Measurements from ENCODE around the gene HIP1R.

Gene HIP1R

DNA sequence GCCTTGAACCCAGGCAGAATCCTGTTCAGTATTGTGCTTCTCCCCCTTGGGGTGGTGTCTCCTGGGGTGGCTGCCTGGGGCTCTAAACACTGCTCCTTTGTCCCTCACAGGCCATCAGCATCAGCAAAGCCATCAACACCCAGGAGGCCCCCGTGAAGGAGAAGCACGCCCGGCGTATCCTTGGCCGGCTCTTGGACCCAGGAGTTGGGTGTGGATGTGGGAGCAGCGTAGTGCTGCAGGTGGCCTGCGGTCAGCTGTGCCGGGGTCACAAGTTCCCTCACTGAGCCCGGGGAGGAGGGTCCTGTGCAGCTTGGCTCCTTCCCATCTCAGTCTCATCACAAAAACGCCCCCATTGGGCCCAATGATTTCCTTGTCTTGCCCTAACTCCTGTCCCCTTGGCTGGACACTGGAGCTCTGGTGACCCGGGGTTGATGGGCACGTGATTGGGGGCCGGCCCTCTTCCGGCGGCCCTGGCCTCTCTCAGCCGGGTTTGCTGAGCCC, 12.7 kb downstream of the HIP1R start:
- no peak for DNase-seq (ENCODE audit: low read depth in 3 of 3, low spot score in 1 of 3)

DNA sequence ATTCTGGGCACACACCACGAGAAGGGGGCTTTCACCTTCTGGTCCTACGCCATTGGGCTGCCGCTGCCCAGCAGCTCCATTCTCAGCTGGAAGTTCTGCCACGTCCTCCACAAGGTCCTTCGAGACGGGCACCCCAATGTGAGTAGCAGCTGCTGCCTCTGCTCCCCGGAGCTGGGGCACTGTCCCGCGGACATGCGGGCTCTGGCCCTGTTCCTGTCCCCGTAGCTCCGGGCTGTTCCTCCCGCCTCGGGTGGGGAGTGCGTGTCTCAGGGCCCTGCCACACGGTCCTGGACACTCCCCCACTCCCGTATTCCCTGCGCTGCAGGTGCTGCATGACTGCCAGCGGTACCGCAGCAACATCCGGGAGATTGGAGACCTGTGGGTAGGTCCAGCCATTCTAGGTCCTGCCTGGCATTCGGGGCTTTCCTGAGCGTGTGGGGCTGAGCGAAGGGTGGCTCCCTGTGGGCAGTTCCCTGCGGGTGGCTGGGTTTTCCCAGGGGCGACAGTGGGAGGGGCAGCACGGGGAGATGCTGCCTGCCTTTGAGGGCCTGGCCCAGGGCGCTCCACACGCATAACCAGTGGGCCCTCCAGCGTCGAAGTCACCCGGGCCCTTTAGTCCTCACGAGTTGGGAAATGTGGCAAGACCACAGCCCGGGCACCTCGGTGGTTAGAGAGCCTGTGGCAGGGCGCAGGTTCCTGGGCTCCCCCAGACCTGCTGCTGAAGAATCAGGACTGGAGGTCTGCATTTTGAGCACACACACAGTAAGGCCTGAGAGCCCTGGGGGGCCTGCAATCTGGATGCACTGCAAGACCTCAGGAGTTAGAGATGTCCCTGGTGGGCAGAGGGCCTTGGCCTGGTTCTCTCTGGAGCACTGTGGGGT, 13.5 kb downstream of the HIP1R start:
- DNase-seq (ENCODE audit: low read depth in 3 of 3, low spot score in 1 of 3) = no peak

DNA sequence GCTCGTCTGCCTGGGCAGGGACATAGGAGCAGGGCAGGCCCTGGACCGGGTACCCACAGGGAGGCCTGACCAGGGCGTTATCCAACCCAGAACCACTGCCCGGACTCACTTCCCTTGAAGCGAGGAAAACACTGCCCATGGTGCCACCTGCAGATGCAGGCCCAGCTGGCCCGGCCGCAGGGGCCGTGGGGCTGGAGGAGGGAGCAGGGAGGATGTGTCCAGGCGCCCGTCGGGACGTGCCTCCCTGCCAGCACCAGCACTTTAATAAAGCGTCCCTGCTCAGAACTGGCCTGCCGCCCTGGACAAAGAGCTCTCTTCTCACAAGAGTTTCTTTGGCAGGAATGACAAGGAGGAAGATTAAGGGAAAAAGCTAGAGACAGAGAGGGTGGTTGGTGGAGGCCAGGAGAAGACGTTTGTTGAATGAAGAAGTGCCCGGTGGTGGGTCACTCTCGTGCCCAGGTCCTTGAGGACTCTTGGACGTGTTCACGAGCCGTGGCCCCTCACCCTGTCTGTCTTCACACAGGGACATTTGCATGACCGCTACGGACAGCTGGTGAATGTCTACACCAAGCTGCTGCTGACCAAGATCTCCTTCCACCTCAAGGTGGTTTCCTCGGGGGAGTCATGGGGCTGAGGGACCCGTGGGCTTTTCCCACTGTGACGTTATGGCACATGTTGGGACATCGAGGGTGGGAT, 14.2 kb downstream of the HIP1R start:
- DNase-seq (ENCODE audit: low read depth in 3 of 3, low spot score in 1 of 3) = no peak

DNA sequence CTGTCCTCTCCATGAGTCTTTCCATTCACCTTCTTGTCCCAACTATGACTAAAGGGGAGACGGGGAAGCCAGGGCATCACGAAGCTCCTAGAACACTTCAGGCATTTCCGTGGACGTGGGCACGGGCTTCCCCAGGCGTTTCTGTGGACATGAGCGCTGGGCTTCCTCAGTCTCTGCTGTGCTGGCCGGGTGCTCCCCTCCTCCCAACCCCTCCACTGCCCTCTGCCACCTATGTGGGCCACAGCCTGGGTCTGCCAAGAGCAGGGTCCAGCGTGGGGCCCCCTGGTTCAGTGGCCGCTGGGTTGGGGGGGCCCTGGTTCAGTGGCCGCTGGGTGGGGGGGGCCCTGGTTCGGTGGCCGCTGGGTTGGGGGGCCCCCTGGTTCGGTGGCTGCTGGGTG, 14.8 kb downstream of the HIP1R start:
- no peak for DNase-seq (ENCODE audit: low read depth in 3 of 3, low spot score in 1 of 3)

DNA sequence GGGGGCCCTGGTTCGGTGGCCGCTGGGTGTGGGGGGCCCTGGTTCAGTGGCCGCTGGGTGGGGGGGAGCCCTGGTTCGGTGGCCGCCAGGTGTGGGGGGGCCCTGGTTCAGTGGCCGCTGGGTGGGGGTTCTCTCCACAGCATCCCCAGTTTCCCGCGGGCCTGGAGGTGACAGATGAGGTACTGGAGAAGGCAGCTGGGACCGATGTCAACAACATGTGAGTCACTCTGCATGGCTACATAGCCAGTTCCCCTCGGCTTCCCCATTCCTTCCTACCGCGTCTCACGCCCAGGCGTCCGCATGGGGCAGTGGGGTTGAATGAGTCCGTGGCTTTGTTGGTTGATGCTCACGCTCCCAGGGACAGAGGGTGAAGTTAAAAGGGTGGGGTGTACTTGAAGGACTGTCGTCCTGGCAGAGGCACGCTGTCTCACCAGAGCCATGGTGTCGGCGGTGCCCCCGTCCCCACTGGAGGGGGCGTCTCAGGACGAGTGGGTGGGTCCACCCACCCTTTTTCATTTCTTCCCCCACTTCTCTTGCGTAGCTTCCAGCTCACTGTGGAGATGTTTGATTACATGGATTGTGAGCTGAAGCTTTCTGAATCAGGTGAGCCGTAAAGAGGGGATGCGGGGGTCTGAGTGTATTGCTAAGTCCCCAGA, 15.6 kb downstream of the HIP1R start:
- no peak for DNase-seq (ENCODE audit: low read depth in 3 of 3, low spot score in 1 of 3)

DNA sequence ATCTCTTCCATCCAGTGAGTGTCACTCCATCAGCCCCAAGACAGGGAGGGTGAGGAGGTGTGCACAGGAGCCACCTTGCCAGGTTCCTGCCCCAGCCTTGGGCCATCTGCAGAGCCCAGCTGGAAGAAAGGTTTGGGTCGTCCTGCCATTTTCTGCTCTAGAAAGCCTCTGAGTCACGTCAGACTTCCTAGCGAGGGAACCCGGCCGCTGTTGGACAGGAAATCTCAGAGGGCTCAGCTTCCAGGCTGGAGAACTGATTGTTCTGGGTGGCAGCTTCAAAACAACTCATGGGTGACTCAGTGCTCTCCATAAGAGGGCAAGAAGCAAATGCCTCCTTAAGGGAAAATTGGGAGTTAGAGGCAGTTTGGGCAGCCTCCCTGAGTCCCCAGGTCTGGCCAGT, 16.6 kb downstream of the HIP1R start:
- DNase-seq (ENCODE audit: low read depth in 3 of 3, low spot score in 1 of 3) = no peak

DNA sequence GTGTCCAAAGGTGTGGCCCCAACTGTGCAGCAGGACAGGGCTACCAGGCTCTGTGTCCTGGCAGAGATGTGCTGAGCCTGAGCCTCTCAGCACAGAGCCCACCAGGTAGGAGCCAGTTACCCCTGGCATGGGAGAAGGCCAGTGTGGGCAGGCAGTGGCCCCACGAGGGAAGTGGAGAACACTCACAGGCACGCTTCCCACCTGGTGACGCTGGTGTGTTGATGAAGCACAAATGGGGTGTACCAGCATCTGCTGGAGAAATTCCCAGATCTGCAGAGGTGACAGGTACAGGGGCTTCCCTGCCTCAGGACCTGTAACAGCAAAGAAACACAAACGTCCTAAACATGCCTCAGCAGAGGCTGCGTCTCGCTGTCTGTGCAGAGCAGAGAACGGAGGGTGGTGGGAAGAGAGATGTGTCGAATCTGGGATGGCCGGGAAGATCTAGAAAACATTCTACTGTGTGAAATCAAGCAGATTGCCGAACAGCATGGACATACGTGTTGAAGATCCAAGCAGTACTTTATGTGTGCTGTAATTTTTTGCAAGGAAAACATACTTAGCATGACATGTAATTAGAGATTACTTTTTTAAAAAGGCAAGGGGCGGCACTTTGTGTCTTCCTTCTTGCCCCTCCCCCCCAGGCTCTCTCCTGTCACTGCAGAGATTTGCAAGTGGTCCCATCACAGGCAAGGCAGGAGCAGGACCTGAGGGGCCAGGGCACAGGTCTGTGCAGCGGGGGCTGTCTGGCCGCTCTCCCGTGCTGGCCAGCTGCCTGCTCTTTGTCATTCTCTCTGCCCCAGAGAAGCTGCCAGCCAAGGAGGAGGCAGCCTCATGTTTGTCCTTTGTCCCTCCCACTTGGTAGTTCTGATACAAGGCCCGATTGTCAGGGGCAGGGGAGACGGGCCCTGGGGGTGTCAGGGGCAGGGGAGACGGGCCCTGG, 17.3 kb downstream of the HIP1R start:
- DNase-seq (ENCODE audit: low read depth in 3 of 3, low spot score in 1 of 3) = no peak

DNA sequence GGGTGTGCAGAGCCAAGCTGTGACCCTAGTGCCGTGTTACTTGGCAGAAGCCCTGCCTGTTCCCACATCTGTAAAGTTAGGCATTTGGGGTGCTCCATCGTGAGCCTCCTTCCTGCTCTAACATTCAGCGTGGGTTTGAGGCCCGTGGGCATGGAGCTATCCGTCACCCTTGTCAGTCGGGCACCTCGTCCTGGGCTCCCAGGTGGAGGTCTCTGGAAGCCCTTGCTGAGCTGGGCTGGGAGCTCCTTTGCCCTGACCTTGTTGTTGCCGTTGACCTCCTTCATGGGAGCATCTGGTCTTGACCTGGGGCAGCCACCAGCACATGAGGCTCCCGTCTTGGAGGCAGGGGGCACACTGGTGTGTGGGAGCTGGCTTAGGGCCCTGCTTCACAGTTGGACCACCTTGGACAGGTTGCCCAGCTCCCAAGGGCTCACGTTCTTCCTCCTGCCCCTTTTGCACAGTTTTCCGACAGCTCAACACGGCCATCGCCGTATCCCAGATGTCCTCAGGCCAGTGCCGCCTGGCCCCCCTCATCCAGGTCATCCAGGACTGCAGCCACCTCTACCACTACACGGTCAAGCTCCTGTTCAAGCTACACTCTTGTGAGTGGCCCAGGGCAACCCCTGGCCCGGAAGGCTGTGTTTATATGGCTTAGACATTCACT, 18.5 kb downstream of the HIP1R start:
- DNase-seq (ENCODE audit: low read depth in 3 of 3, low spot score in 1 of 3) = no peak

DNA sequence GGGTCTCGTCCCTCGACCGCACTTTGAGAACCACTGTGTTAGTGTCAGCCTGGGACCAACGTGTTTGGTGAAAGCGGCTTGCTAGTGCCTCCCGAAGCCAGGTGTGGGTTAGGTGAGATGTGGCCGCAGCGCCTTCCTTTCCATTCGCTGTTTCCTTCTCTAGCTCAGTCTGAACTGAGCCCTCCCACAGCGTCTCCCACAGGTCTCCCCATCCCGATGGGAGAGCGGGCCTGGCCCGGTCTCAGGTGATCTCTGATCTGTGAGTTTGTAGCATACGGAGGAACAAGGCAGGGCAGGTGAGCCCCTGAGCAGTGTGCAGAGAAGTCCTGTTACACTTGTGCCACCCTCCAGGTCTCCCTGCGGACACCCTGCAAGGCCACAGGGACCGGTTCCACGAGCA, 19.3 kb downstream of the HIP1R start:
- DNase-seq (ENCODE audit: low read depth in 3 of 3, low spot score in 1 of 3) = no peak

DNA sequence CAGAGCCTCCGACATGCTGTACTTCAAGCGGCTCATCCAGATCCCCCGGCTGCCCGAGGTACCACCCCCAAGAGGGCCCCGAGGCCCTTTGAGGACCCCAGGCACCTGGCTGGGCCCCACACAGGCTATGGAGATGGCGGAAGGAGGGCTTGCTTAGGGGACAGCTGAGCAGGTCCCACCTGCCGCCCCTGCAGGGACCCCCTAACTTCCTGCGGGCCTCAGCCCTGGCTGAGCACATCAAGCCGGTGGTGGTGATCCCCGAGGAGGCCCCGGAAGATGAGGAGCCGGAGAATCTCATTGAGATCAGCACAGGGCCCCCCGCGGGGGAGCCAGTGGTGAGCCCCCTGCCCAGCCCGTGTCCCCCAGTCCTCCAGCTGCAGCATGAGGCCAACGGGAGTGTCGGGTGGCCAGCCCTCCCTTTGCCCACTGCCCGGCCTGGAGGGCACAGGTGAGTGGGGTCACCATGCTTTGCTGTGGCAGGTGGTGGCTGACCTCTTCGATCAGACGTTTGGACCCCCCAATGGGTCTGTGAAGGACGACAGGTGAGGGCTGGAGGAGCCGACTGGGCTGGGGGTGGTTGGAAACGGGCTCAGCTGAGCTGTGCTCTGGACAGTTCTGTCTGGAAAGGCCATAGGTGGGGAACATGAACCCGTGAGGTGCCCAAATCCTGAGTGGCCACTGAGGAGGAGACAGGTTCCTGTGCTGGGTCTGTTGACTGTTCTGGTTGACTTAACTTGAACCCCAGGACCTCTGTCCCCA, 20.0 kb downstream of the HIP1R start:
- no peak for DNase-seq (ENCODE audit: low read depth in 3 of 3, low spot score in 1 of 3)

DNA sequence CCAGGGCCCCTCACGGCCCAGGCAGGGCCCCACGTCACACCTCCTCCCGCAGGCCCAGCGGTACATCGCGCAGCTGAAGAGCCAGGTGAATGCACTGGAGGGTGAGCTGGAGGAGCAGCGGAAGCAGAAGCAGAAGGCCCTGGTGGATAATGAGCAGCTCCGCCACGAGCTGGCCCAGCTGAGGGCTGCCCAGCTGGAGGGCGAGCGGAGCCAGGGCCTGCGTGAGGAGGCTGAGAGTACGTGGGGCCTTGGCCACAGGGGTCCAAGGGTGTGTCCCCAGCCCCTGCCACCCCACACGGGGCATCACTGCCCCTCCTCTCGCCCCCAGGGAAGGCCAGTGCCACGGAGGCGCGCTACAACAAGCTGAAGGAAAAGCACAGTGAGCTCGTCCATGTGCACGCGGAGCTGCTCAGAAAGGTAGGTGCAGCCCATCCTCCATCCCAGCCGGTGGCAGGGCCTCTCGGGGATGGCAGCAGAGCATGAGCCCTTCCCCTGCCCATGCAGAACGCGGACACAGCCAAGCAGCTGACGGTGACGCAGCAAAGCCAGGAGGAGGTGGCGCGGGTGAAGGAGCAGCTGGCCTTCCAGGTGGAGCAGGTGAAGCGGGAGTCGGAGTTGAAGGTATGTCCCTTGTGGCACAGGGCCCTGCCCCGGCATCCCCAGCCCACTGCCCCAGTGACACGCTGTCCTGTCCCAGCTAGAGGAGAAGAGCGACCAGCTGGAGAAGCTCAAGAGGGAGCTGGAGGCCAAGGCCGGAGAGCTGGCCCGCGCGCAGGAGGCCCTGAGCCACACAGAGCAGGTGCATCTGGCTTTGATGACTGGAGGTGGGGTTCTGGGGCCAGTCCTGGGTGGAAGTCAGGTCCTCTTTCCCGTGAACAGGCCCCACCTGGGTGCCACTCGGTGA, 20.9 kb downstream of the HIP1R start:
- no peak for DNase-seq (ENCODE audit: low read depth in 3 of 3, low spot score in 1 of 3)

DNA sequence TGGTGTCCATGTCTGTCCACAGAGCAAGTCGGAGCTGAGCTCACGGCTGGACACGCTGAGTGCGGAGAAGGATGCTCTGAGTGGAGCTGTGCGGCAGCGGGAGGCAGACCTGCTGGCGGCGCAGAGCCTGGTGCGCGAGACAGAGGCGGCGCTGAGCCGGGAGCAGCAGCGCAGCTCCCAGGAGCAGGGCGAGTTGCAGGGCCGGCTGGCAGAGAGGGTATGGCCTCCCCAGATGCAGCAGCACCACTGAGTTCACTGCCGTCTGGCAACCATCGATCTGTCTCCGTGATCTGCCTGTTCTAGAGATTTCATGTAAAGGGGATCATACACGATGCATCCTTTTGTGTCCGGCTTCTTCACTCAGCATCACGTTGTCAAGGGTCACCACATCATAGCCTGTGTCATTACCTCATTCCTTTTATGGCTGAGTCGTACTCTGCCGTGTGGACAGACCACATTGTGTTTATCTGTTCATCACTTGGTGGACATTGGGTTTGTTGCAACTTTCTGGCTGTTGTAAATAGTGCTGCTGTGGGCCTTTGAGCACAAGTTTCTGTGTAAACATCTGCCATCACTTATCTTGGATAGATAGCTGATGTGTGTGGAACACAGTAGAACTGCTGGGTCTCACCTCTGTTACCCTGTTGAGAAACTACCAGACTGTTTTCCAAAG, 21.9 kb downstream of the HIP1R start:
- DNase-seq (ENCODE audit: low read depth in 3 of 3, low spot score in 1 of 3) = no peak

DNA sequence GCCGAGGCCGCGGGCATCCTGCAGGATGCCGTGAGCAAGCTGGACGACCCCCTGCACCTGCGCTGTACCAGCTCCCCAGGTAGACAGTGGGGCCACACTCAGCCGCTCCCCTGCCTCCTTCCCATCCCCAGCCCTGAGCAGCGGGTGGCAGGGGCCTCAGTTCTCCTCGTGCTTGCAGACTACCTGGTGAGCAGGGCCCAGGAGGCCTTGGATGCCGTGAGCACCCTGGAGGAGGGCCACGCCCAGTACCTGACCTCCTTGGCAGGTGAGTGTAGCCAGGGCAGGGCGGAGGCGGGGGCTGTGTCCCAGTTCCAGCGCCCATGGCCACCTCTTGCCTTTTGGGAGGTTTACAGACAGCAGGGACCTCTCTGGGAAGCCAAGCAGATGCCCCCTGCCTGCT, 22.9 kb downstream of the HIP1R start:
- DNase-seq (ENCODE audit: low read depth in 3 of 3, low spot score in 1 of 3) = no peak

DNA sequence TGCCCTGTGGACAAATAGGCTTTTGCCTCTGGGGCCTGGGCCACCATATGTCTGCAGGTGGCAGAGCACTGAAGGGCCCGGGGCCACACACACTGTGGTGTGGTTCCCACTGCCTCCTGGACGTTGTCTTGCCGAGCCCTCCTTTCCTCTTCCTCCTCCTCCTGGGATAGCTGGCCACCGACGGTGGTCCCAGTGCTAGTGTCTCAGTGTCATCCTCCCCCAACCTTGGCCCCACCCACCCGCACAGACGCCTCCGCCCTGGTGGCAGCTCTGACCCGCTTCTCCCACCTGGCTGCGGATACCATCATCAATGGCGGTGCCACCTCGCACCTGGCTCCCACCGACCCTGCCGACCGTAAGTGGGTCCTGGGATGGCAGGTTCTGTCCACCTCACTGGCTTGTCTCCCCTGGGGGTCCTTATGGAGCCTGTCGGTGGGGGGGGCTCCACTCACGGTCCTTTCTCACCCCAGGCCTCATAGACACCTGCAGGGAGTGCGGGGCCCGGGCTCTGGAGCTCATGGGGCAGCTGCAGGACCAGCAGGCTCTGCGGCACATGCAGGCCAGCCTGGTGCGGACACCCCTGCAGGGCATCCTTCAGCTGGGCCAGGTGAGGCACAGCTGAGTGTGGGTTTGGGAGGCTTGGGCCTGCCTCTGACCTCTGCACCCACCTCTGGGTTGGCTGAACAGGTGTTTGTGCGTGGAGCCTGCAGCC, 23.5 kb downstream of the HIP1R start:
- DNase-seq (ENCODE audit: low read depth in 3 of 3, low spot score in 1 of 3) = no peak

DNA sequence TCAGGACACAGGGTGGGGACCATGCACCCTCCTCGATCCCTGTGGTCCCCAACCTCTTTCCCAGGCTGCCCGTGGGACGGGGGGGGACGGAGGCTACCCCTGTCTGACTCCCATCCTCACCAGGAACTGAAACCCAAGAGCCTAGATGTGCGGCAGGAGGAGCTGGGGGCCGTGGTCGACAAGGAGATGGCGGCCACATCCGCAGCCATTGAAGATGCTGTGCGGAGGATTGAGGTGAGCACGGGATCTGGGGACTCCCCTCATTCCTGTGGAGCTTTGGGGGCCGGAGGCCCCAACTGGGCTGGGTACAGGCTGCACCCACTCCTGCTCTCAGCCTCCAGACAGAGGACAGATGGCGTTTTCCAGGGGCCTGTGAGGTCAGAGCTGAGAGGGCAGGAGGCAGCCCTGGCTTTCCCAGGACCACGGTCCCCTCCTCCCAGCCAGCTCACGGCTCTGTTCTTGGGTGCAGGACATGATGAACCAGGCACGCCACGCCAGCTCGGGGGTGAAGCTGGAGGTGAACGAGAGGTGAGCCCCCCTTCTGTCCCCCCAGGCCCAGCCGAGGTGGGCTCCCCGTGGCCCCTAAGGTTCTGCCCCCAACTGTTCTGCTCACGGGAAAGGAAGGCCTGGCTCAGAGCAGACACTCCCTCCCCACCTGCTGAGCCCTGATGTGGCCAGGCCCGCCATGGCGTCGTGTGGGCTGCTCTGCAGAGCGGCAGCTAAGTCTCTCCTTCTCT, 24.2 kb downstream of the HIP1R start:
- DNase-seq (ENCODE audit: low read depth in 3 of 3, low spot score in 1 of 3) = no peak

DNA sequence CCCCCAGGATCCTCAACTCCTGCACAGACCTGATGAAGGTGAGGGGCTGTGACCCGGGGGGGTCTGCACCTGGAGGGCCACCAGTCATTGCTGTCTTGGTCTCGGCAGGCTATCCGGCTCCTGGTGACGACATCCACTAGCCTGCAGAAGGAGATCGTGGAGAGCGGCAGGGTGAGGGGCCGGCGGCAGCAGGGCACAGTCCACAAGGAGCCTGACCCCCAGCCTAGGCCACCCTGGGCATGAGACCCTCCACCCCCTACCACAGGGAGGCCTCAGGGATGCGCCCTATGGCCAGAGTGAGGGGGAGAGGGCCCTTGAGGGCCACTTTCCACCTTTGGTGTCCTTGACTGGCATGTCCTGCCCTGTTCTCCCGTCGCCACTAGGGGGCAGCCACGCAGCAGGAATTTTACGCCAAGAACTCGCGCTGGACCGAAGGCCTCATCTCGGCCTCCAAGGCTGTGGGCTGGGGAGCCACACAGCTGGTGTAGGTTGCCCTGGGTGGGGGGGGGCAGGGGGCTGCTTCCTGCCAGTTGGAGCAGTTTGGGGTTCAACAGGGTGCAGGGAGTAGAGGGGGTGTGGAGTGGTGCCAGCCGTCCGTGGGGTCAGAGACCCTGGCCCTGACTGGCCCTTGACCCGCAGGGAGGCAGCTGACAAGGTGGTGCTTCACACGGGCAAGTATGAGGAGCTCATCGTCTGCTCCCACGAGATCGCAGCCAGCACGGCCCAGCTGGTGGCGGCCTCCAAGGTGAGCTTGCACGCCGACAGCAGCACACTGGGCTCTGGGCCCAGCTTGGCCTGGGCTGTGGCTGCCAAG, 25.0 kb downstream of the HIP1R start:
- DNase-seq (ENCODE audit: low read depth in 3 of 3, low spot score in 1 of 3) = peak; percentile 50 to 82 (median 63)

All from stimulated activated CD4-positive, alpha-beta T cell treated with anti-CD3 and anti-CD28 coated beads, TNF-alpha, amount 100 ng/mL, for 1 hour (primary cell).